BLaER1 treated with 17β-estradiol and CSF1 and Interleukin-3, amounts not matched to agents 10 nM and 100 nM (cell line): ENCODE data around the gene WFIKKN1.
A peak's percentile ranks its signal among the peaks of the same experiment; 100 is the strongest.

Source experiments
- H3K27ac ChIP-seq, 11 experiments: shearing (Covaris generic); formaldehyde crosslinking; 2 replicates each; pipeline ENCODE4 v1.8.1; 2022
- H3K27me3 ChIP-seq, 11 experiments: shearing (Covaris generic); formaldehyde crosslinking; 2 replicates each; pipeline ENCODE4 v1.8.1; 2022
- H3K36me3 ChIP-seq, 11 experiments: shearing (Covaris generic); formaldehyde crosslinking; 2 replicates each; pipeline ENCODE4 v1.8.1; 2022
- H3K4me1 ChIP-seq, 10 experiments: shearing (Covaris generic); formaldehyde crosslinking; 2 replicates each; pipeline ENCODE4 v1.8.1; 2022
- H3K4me2 ChIP-seq, 11 experiments: shearing (Covaris generic); formaldehyde crosslinking; 2 replicates each; pipeline ENCODE4 v1.8.1; 2022
- H3K4me3 ChIP-seq, 10 experiments: shearing (Covaris generic); formaldehyde crosslinking; 2 replicates each; pipeline ENCODE4 v1.8.1; 2022
- H3K9ac ChIP-seq, 11 experiments: shearing (Covaris generic); formaldehyde crosslinking; 2 replicates each; pipeline ENCODE4 v1.8.1; 2022
- H3K9me3 ChIP-seq, 11 experiments: shearing (Covaris generic); formaldehyde crosslinking; replicated peaks in 1 of 11; 2 replicates each; pipeline ENCODE4 v1.8.1; 2022
- H4K20me1 ChIP-seq, 11 experiments: shearing (Covaris generic); formaldehyde crosslinking; 2 replicates each; pipeline ENCODE4 v1.8.1; 2022
- Cebpa-rat ChIP-seq, 11 experiments: shearing (Covaris generic); IDR thresholded peaks; 2 replicates each; pipeline ENCODE4 v1.8.1; 2022

Gene WFIKKN1

GRCh38 chr16:648071-648780 is 17.4 kb downstream of the WFIKKN1 start:
- no peak for TF ChIP-seq Cebpa-rat (IDR thresholded peaks at IDR 0.05)

DNA sequence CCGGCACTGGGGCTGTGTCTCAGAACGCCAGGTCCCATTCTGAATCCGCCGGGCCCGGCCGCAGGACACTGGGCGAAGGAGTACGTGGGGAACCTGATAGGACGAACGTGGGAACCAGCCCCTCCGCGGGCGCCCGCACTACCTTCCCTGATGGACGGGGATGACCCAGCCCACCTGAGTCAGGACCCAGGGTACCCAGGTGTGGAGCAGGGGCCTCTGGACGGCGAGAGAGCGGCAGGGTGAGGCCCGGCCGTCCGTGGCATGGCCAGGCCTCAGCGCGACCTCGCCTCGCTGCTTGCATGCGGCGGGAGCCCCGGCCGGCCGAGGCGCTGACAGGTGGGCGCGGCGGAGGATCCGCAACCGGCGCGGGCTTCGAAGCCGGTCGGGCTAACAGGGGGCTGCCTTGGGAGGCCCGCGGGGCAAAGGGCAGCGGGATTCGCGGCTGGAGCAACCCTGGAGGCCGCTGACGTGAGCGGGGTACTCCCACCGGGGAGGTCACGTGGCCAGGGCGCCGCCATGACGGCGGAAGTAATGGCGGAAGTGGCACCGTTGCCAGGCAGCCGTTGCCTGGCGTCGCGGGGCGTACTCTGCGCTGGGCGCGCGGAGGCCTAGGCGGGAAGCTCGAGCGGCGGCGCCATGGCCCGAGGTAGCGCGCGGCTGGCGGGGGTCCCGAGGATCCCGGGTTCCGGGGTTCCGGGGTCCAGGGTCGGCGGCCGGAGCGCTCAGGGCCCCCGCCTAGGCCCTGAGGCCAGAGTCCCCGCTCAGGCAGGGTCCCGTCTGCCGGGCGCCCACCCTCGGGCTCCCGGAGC is 18.2 kb downstream of the WFIKKN1 start, which contains the start of gene WDR90:
WDR90 (plus strand) TSS at position 585 of the 809 bp plus-strand sequence; CDS start at position 637, 52 bp downstream.
- H3K27me3 ChIP-seq = no peaks in the 10 kb centered on the region
- no peaks in the 10 kb centered on the region for H3K9me3 ChIP-seq
- H3K4me2 ChIP-seq = peak within 1 kb of the TSS; percentile 86 to 99 (median 95)
- peak within 1 kb of the TSS; percentile 86 to 95 (median 91) for H3K9ac ChIP-seq
- H4K20me1 ChIP-seq = peaks cover 14 to 69% (median 37%) of the 10 kb centered on the region in 11 experiments; a peak in 19 of 22 replicates
- H3K27ac ChIP-seq = peak within 1 kb of the TSS; percentile 79 to 91 (median 86)
- H3K4me1 ChIP-seq = peaks cover 46 to 67% (median 56%) of the 10 kb centered on the region in 10 experiments
- peak within 1 kb of the TSS; percentile 57 to 95 (median 84) for H3K4me3 ChIP-seq
- no peak for TF ChIP-seq Cebpa-rat (IDR thresholded peaks at IDR 0.05)
- H3K36me3 ChIP-seq = peaks cover 0 to 68% (median 41%) of the 10 kb centered on the region in 11 experiments; a peak in 19 of 22 replicates

More at GRCh38 chr16:648071-648780, 17.4 kb downstream of the WFIKKN1 start:
- Histone ChIP-seq H3K9me3 (no peaks in the 10 kb centered on the region), H3K4me2 (peak overlapping the region; percentile 86 to 99 (median 95)), H3K4me3 (peak overlapping the region; percentile 57 to 95 (median 84)), H3K9ac (peak overlapping the region; percentile 86 to 95 (median 91)), H3K27me3 (no peaks in the 10 kb centered on the region), H4K20me1 (peaks cover 20 to 70% (median 44%) of the 10 kb centered on the region in 11 experiments; a peak in 19 of 22 replicates), H3K27ac (peak overlapping the region; percentile 79 to 91 (median 86)), H3K4me1 (peaks cover 52 to 75% (median 64%) of the 10 kb centered on the region in 10 experiments), H3K36me3 (peaks cover 0 to 63% (median 33%) of the 10 kb centered on the region in 11 experiments; a peak in 18 of 22 replicates)

- TF ChIP-seq Cebpa-rat (IDR thresholded peaks at IDR 0.05) = no peak
- Histone ChIP-seq H3K27me3 (no peaks in the 10 kb centered on the region), H3K4me2 (peak overlapping the region; percentile 86 to 99 (median 95)), H3K9me3 (no peaks in the 10 kb centered on the region), H3K4me1 (peaks cover 46 to 61% (median 51%) of the 10 kb centered on the region in 10 experiments), H3K9ac (peak overlapping the region; percentile 86 to 95 (median 91)), H3K4me3 (peak overlapping the region; percentile 57 to 95 (median 84)), H3K36me3 (peaks cover 0 to 67% (median 40%) of the 10 kb centered on the region in 11 experiments; a peak in 19 of 22 replicates), H4K20me1 (peaks cover 14 to 63% (median 30%) of the 10 kb centered on the region in 11 experiments; a peak in 19 of 22 replicates), H3K27ac (peak overlapping the region; percentile 79 to 91 (median 86))
Measured at GRCh38 chr16:649631-650030, 18.8 kb downstream of the WFIKKN1 start.

DNA sequence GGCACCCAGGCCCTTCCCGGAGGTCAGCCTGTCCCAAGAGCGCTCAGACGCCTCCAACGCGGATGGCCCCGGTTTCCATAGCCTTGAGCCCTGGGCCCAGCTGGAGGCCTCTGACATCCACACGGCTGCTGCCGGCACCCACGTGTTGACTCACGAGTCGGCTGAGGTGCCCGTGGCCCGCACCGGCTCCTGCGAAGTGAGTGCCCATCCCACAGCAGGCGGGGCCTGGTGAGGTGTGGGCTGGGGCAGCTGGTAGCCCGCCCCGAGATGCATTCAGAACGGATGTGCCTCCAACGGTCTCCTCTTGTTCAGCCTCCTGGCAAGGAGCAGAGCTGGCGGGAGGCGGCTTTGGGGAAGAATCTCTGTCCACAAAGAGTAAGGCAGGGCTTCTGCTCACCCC is 21.1 kb downstream of the WFIKKN1 start:
- Histone ChIP-seq H4K20me1 (peaks cover 0 to 59% (median 11%) of the 10 kb centered on the region in 11 experiments; a peak in 16 of 22 replicates), H3K27ac (no peak overlapping the region), H3K4me1 (peaks cover 28 to 39% (median 33%) of the 10 kb centered on the region in 10 experiments), H3K27me3 (no peaks in the 10 kb centered on the region), H3K36me3 (peaks cover 0 to 70% (median 51%) of the 10 kb centered on the region in 11 experiments; a peak in 19 of 22 replicates), H3K4me2 (no peak overlapping the region), H3K9ac (peak overlapping the region in 2 of 11 experiments; percentile 9 to 24; a peak in 2 of 22 replicates), H3K9me3 (no peaks in the 10 kb centered on the region), H3K4me3 (no peak overlapping the region)
- TF ChIP-seq Cebpa-rat (IDR thresholded peaks at IDR 0.05) = no peak

- Histone ChIP-seq H3K9ac (peak overlapping the region in 1 of 11 experiments; percentile 41; a peak in 3 of 22 replicates), H3K36me3 (peaks cover 0 to 72% (median 55%) of the 10 kb centered on the region in 11 experiments; a peak in 20 of 22 replicates), H3K4me3 (no peak overlapping the region), H3K4me2 (no peak overlapping the region), H3K4me1 (peaks cover 20 to 30% (median 25%) of the 10 kb centered on the region in 10 experiments), H3K9me3 (no peaks in the 10 kb centered on the region), H3K27me3 (no peaks in the 10 kb centered on the region), H3K27ac (no peak overlapping the region), H4K20me1 (peaks cover 0 to 59% (median 3%) of the 10 kb centered on the region in 11 experiments; a peak in 12 of 22 replicates)
- TF ChIP-seq Cebpa-rat (IDR thresholded peaks at IDR 0.05) = no peak
Measured at GRCh38 chr16:652454-653305, 21.9 kb downstream of the WFIKKN1 start.

GRCh38 chr16:654034-654433 is 23.2 kb downstream of the WFIKKN1 start:
- Histone ChIP-seq H3K27ac (no peak overlapping the region), H3K9me3 (no peaks in the 10 kb centered on the region), H3K36me3 (peaks cover 0 to 85% (median 68%) of the 10 kb centered on the region in 11 experiments; a peak in 20 of 22 replicates), H3K27me3 (no peaks in the 10 kb centered on the region), H4K20me1 (peaks cover 0 to 66% (median 0%) of the 10 kb centered on the region in 11 experiments; a peak in 3 of 22 replicates), H3K4me3 (no peak overlapping the region), H3K4me2 (no peak overlapping the region), H3K9ac (0 out of 22 replicates have a peak overlapping the region, but pooled peaks of 1 of the 11 experiments have one; percentile 22), H3K4me1 (peaks cover 10 to 18% (median 11%) of the 10 kb centered on the region in 10 experiments)
- no peak for TF ChIP-seq Cebpa-rat (IDR thresholded peaks at IDR 0.05)

DNA sequence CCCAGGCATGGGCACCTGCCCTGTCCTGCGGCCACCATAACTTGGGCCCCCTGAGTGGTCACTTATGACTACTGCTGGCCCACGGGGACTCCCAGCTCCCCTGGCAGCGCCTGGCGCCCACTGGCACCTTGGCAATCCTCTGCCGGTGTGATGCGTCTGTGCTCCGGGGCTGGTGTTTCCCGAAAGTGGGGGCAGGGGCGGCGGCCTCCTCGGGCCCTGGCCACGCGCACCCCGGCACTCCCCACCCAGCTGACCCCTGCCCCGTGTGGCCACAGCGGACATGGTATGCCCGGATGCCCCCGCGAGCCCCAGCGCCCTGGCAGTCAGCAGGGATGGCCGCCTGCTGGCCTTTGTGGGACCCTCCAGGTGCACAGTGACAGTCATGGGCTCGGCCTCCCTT is 26.7 kb downstream of the WFIKKN1 start:
- no peaks in the 10 kb centered on the region for H3K27me3 ChIP-seq
- no peak overlapping the region for H3K9ac ChIP-seq

More for the DNA sequence above, 26.7 kb downstream of the WFIKKN1 start:
- Histone ChIP-seq H3K4me1 (peaks cover 14 to 20% (median 18%) of the 10 kb centered on the region in 10 experiments), H4K20me1 (peaks cover 0 to 77% (median 0%) of the 10 kb centered on the region in 11 experiments; a peak in 5 of 22 replicates), H3K4me3 (no peak overlapping the region), H3K4me2 (no peak overlapping the region), H3K9me3 (no peaks in the 10 kb centered on the region), H3K27ac (no peak overlapping the region), H3K36me3 (peaks cover 0 to 83% (median 60%) of the 10 kb centered on the region in 11 experiments; a peak in 20 of 22 replicates)
- no peak for TF ChIP-seq Cebpa-rat (IDR thresholded peaks at IDR 0.05)
